EL (cell line): Measurements from ENCODE around the gene MIGA2.
"Not testable (repeated sequence)": the region's sequence is repeated elsewhere in the genome, so short reads cannot be mapped to it uniquely, and the experiment has no call there.

Source experiments
- DNase-seq: peaks from one replicate; pipeline ENCODE4 v3.0.0-alpha.2; 2016

MIGA2 gene

GRCh38 chr9:129102791-129103594, 66.6 kb downstream of the MIGA2 start:
- DNase-seq, result peak; percentile 54

- DNase-seq, result no peak
Measured at GRCh38 chr9:129103595-129103965, 67.2 kb downstream of the MIGA2 start.

- no peak for DNase-seq
Measured at GRCh38 chr9:129104051-129104450, 67.6 kb downstream of the MIGA2 start.

GRCh38 chr9:129105857-129106694, 69.7 kb downstream of the MIGA2 start:
- DNase-seq, result no peak

GRCh38 chr9:129107651-129108050, 71.2 kb downstream of the MIGA2 start:
- DNase-seq, result no peak

GRCh38 chr9:129108083-129108804, 71.8 kb downstream of the MIGA2 start:
- DNase-seq, result no peak

GRCh38 chr9:129108805-129109536, 72.5 kb downstream of the MIGA2 start:
- no peak for DNase-seq

GRCh38 chr9:129109537-129109903, 73.1 kb downstream of the MIGA2 start:
- peak; percentile 41 for DNase-seq

- peak; percentile 48 for DNase-seq
Measured at GRCh38 chr9:129109952-129110739, 73.7 kb downstream of the MIGA2 start.

GRCh38 chr9:129110740-129111527, 74.5 kb downstream of the MIGA2 start, which contains the start of the genes CRAT and PTPA:
TSS of gene CRAT (minus strand) at chr9:129110793. CDS start at chr9:129110509, 284 bp downstream.
TSS of gene PTPA (plus strand) at chr9:129111415. CDS start at chr9:129111601, 186 bp downstream.
- DNase-seq, result peak; percentile 95

- DNase-seq, result peak; percentile 56
Measured at GRCh38 chr9:129111528-129112151, 75.2 kb downstream of the MIGA2 start.

GRCh38 chr9:129112526-129112925, 76.1 kb downstream of the MIGA2 start:
- not testable (repeated sequence) for DNase-seq

GRCh38 chr9:129113645-129114304, 77.3 kb downstream of the MIGA2 start:
- no peak for DNase-seq

- DNase-seq, result no peak
Measured at GRCh38 chr9:129118799-129119198, 82.4 kb downstream of the MIGA2 start.

- DNase-seq, result peak; percentile 34
Measured at GRCh38 chr9:129121483-129121882, 85.1 kb downstream of the MIGA2 start.
